ENCODE results near the gene MGAT4C.

DNA sequence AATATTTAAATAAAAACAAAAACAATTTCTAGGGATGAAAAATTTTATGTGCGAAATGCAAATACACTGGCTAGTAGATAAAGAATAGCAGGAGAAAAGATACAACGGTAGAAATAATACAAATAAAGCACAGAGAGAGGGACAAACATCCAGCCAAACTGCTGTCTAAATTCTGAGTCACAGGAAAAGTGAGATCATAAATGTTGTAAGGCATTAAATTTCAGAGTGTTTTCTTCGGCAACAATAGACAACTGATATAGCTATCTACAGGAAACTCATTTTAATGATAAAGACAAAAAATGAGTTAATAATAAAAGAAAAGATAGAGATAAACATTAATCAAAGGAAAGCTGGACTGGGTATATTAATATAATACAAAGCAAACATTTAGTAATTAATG lies 259.9 kb downstream of the MGAT4C start:
- TF ChIP-seq, protein P1, sequence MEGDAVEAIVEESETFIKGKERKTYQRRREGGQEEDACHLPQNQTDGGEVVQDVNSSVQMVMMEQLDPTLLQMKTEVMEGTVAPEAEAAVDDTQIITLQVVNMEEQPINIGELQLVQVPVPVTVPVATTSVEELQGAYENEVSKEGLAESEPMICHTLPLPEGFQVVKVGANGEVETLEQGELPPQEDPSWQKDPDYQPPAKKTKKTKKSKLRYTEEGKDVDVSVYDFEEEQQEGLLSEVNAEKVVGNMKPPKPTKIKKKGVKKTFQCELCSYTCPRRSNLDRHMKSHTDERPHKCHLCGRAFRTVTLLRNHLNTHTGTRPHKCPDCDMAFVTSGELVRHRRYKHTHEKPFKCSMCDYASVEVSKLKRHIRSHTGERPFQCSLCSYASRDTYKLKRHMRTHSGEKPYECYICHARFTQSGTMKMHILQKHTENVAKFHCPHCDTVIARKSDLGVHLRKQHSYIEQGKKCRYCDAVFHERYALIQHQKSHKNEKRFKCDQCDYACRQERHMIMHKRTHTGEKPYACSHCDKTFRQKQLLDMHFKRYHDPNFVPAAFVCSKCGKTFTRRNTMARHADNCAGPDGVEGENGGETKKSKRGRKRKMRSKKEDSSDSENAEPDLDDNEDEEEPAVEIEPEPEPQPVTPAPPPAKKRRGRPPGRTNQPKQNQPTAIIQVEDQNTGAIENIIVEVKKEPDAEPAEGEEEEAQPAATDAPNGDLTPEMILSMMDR (IDR thresholded peaks at IDR 0.05; ENCODE audit: extremely low read depth in 1 of 2, insufficient read depth in 1 of 2, low read depth in 1 of 2, low read length in 2 of 2): no peak
- TF ChIP-seq JUN (IDR thresholded peaks at IDR 0.05; ENCODE audit: borderline replicate concordance, insufficient read depth, insufficient read length, low read depth) (peak; percentile 87), POLR2A (IDR thresholded peaks at IDR 0.05; ENCODE audit: low read depth, low read length) (peak; percentile 20), FOS (IDR thresholded peaks at IDR 0.05; ENCODE audit: borderline replicate concordance, insufficient read depth, low read length) (peak; percentile 85), EZH2 (IDR thresholded peaks at IDR 0.05; ENCODE audit: borderline replicate concordance, low read depth, low read length, severe bottlenecking) (no peak)

Measured in endothelial cell of umbilical vein (primary cell).